Hippocampal formation (tissue), 2 donors: ENCODE data around the gene FSCN2.

Experiments
- DNase-seq, 2 donors: peaks; one replicate each; lab custom pipeline; 2025; lab: John Stamatoyannopoulos, UW

Gene FSCN2

DNA sequence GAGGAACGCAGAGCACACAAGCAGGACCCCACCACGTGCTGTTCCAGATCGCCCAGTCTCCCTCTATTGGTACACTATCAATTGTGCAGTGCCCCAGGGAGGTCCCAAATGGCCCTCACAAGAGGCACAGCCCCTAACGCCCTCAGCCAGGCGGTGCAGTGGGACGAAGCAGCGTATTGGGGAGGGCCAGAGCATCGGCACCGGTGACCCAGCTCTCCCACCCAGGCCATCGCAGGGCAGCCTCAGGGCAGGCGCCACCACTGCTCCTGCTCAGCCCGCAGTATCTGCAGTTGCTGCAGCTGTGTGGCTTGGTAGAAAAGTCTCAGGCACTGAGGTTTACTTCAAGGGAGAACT is 29.9 kb downstream of the FSCN2 start:
- no peak for DNase-seq

DNA sequence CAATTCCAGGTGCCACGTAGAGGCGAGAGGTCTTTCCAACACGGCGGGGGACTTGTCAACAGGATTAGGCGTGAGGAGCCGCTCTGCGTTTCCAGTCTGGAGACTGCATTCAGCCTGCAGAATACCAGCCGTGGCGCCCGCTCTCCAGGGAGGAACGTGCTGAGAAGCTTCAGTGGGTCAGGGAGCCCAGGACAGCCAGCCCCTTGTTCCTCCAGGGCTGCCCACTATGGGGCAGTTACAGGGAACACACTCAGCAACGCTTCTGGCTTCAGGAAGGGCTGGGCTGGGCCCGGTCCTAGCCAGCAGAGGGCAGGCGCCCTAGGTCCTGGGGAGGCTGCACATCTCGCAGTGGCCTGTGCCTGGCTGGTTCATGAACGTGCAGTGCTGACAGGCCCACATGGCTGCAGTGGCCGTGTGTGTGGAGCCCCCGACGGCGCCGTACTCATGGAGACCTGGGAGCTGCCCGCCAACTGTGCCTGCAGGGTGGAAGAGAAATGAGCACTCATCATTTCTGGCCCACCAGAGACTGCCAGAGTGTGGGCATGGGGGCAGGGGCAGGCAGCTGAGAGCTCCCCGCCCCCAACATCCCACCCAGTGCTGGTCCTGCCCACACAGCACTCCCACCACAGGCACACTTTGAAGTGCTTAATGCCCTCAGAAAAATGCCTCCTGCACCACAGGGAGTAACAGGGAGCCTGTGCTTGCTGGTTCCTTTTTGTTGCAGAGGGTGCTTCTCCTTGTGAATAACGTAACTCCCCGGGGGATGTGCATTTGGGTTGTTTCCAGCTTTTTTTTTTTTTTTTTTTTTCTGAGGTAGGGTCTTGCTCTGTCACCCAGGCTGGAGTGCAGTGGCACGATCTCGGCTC is 31.0 kb downstream of the FSCN2 start:
- DNase-seq: no peak

- no peak for DNase-seq
Measured at GRCh38 chr17:81561494-81561885, 33.3 kb downstream of the FSCN2 start.

- DNase-seq: no peak
Measured at GRCh38 chr17:81563861-81564586, 35.8 kb downstream of the FSCN2 start.

GRCh38 chr17:81564778-81565177 is 36.6 kb downstream of the FSCN2 start:
- DNase-seq: no peak

- DNase-seq: no peak
Measured at GRCh38 chr17:81565231-81565630, 37.1 kb downstream of the FSCN2 start.

GRCh38 chr17:81566461-81567126 is 38.4 kb downstream of the FSCN2 start:
- DNase-seq: peak in 1 of 2 donors; percentile 48

GRCh38 chr17:81567191-81567590 is 39.0 kb downstream of the FSCN2 start:
- DNase-seq: no peak

GRCh38 chr17:81568416-81568815 is 40.2 kb downstream of the FSCN2 start:
- DNase-seq: no peak

- DNase-seq: no peak
Measured at GRCh38 chr17:81569986-81570514, 41.9 kb downstream of the FSCN2 start.

- no peak for DNase-seq
Measured at GRCh38 chr17:81570964-81571363, 42.8 kb downstream of the FSCN2 start.

DNA sequence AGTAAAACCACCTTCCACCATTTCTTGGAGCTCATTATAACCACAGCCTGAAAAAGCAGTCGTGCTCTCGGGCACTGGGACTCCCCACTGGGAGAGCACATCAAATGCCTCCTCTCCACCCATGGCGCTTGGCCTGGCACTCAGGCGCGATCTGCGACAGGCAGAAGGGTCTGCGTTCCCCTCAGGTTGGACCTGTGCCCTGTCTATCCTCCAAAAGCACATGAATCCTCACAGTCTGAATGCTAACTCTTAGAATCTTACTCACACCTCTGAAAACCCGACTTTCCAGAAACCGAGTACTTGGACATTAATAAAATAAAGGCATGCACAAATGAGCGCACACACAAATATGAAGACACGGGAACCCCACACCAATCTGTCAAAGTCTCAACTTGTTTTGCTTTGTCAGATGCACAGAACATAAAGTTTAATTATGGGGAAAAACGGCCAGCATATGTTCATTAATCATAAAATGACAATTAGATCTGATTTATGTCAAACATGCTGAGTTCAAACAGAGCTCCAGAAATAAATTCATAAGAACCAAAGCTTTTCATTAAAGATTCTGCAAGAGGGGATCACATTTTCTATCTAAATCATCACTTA is 44.5 kb downstream of the FSCN2 start:
- DNase-seq: no peak

- DNase-seq: no peak
Measured at GRCh38 chr17:81573794-81574642, 45.8 kb downstream of the FSCN2 start.

DNA sequence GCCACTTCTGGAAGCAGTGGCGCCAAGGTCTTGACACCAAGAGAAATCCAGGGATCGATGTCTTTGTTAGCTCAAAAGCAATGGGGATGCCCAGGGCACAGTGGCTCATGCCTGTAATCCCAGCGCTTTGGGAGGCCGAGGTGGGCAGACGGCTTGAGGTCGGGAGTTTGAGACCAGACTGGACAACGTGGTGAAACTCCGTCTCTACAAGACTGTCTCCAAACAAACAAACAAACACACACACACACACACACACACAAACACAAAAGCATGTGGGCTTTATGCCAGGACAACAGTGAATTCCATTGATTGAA is 46.4 kb downstream of the FSCN2 start:
- DNase-seq: no peak

GRCh38 chr17:81575836-81576235 is 47.7 kb downstream of the FSCN2 start:
- no peak for DNase-seq

DNA sequence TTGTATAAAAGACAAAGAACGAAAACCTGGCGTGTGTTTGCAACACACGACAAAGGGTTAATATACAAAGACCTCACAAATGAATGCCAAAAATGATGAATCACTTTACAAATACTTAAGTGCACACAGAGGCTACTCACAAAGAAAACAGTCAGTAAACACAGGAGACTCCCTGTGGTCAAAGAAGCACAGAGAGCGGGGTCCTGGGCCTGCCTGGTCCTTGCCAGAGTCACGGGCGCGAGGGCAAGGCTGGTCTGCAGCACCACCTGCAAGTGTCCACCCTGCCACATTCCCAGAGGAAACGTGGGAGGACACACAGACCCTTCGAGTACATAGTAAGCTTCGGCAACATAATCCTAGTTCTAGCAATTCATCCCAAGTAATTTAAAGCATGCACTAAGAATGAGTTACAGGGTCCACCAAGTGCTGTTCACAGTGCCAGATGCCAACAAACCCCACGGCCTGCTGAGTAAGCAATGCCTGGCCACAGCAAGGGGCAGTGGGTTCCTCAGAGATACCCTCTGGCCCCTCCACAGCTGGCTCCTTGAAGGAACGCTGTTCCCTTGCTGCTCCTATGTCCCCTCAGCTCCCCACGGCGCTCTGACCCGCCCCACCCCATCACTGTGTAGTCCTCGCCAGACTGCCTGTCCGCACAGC is 48.6 kb downstream of the FSCN2 start:
- no peak for DNase-seq

DNA sequence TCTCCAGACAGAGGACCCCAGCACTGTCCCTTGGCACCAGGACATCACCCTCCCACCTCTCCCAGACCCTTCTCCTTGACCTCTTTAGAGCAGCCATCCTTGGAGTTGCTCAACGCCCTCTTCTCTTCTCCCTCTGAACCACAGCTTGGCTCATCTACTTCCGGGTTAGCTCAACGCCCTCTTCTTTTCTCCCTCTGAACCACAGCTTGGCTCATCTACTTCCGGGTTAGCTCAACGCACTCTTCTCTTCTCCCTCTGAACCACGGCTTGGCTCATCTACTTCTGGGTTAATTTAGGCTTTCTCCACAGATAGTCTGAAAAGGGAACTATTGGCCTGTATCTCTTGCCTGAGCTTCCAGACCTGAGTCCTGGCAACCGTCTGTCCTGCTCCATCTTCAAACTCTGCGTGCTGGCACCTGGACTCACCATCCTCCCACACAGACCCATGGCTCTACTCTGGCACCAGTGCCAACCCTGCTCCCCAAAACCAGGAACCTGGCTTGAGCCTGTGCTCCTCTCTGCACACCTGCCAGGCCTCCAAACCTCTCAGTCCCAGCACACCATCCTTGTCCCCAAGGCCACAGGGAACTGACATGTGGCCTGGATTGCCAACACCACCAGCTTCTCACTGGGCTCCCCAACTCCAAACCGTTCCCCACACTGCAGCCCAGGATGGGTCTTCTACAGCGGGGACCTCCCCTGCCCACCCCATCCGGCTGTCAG is 49.3 kb downstream of the FSCN2 start:
- no peak for DNase-seq

DNA sequence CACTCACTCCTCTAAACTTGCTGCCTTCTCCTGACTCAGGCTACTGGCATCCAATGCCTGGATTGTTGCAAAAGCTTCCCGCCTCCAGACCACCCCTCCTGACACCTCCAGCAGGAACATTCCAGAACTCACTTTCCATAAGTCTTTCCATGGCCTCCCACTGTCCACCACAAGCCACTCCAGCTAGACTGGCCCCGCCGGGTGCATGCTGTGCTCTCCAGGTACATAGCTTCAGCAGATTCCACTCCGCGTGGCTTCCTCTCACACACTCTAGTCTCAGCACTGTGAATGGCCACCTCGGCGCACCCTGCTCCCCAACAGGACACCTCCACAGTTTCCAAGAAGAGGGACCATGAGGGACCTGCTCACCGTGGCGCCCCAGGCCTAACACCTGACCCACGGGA is 49.9 kb downstream of the FSCN2 start:
- no peak for DNase-seq

GRCh38 chr17:81578561-81579225 is 50.5 kb downstream of the FSCN2 start:
- no peak for DNase-seq

GRCh38 chr17:81579298-81579697 is 51.1 kb downstream of the FSCN2 start:
- no peak for DNase-seq
